ENCODE measurements around the gene CTAGE9.

DNA sequence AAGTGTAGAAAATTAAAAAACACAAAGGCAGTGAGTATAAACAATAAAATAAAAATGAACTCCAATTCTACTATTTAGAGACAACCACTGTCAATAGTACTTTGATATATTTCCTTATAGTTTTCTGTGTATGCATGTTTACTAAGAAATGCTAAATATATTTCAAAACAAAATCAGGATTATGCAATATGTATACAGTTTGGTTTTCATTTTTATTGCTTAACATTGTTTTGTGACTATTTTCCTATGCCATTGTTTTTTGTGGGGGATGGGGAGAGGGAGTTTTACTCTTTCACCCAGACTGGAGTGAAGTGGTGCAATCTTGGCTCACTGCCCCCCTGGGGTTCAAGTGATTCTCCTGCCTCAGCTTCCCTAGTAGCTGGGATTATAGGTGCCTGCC lies 29.2 kb downstream of the CTAGE9 start:
- TF ChIP-seq POLR2A (IDR thresholded peaks at IDR 0.05), result no peak
- TF ChIP-seq, protein P1, sequence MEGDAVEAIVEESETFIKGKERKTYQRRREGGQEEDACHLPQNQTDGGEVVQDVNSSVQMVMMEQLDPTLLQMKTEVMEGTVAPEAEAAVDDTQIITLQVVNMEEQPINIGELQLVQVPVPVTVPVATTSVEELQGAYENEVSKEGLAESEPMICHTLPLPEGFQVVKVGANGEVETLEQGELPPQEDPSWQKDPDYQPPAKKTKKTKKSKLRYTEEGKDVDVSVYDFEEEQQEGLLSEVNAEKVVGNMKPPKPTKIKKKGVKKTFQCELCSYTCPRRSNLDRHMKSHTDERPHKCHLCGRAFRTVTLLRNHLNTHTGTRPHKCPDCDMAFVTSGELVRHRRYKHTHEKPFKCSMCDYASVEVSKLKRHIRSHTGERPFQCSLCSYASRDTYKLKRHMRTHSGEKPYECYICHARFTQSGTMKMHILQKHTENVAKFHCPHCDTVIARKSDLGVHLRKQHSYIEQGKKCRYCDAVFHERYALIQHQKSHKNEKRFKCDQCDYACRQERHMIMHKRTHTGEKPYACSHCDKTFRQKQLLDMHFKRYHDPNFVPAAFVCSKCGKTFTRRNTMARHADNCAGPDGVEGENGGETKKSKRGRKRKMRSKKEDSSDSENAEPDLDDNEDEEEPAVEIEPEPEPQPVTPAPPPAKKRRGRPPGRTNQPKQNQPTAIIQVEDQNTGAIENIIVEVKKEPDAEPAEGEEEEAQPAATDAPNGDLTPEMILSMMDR (IDR thresholded peaks at IDR 0.05 in 4 of 5, conservative IDR thresholded peaks at IDR 0.05 in 1 of 5), result no peak

All from gastrocnemius medialis (tissue), 4 donors.